GM19395 (cell line): ENCODE results near the gene SSPN.

Experiments
- ATAC-seq: cut with Tn5 transposase; IDR thresholded peaks from one replicate; pipeline ENCODE4 v1.9.1; 2021; ENCODE audit warnings: mild to moderate bottlenecking, moderate library complexity; ENCODE audit not compliant: unreplicated experiment

SSPN gene

GRCh38 chr12:26185532-26186320, 9.6 kb upstream of the SSPN start:
- no peak for ATAC-seq

GRCh38 chr12:26187014-26187798, 8.2 kb upstream of the SSPN start:
- no peak for ATAC-seq

GRCh38 chr12:26188127-26188526, 7.2 kb upstream of the SSPN start:
- no peak for ATAC-seq

GRCh38 chr12:26188641-26189040, 6.7 kb upstream of the SSPN start:
- no peak for ATAC-seq

GRCh38 chr12:26192142-26192541, 3.2 kb upstream of the SSPN start:
- no peak for ATAC-seq

GRCh38 chr12:26193539-26193938, 1.8 kb upstream of the SSPN start:
- no peak for ATAC-seq

- ATAC-seq: no peak
Observed at GRCh38 chr12:26195641-26196420, 458 bp downstream of the SSPN start.

- ATAC-seq: no peak
Observed at GRCh38 chr12:26196421-26196716, 996 bp downstream of the SSPN start.

- no peak for ATAC-seq
Observed at GRCh38 chr12:26197832-26198231, 2.5 kb downstream of the SSPN start.

- ATAC-seq: no peak
Observed at GRCh38 chr12:26198742-26199141, 3.4 kb downstream of the SSPN start.

GRCh38 chr12:26203167-26203780, 7.9 kb downstream of the SSPN start:
- ATAC-seq: no peak

GRCh38 chr12:26204612-26205289, 9.4 kb downstream of the SSPN start:
- ATAC-seq: no peak

- ATAC-seq: no peak
Observed at GRCh38 chr12:26205298-26205697, 9.9 kb downstream of the SSPN start.

- no peak for ATAC-seq
Observed at GRCh38 chr12:26205941-26206340, 10.6 kb downstream of the SSPN start.

- ATAC-seq: no peak
Observed at GRCh38 chr12:26211331-26211730, 16.0 kb downstream of the SSPN start.

GRCh38 chr12:26212396-26212795, 17.0 kb downstream of the SSPN start:
- ATAC-seq: no peak

- ATAC-seq: no peak
Observed at GRCh38 chr12:26212988-26213387, 17.6 kb downstream of the SSPN start.

- ATAC-seq: no peak
Observed at GRCh38 chr12:26214121-26214520, 18.7 kb downstream of the SSPN start.

GRCh38 chr12:26219736-26220135, 24.4 kb downstream of the SSPN start:
- no peak for ATAC-seq

- ATAC-seq: no peak
Observed at GRCh38 chr12:26224657-26225056, 29.3 kb downstream of the SSPN start.

GRCh38 chr12:26226122-26226521, 30.7 kb downstream of the SSPN start:
- no peak for ATAC-seq
